ENCODE data around the gene HMX1. TPM values are rescaled to one million over a fixed set of nuclear protein-coding genes. Genes with fewer than 3 reads are reported as not detected.

HMX1 gene
- total and polyA plus RNA-seq, 2 experiments from 2014 or later, result 0.69 TPM; not detected in 1

- Histone ChIP-seq H3K79me2 (replicated peaks; ENCODE audit: insufficient read depth) (no peaks in the 10 kb centered on the region), H3K36me3 (ENCODE audit: insufficient read depth) (no peaks in the 10 kb centered on the region), H3F3A (replicated peaks; ENCODE audit: low read depth) (no peaks in the 10 kb centered on the region), H3K4me2 (no peak overlapping the region), H3K4me3 (no peak overlapping the region), H3K27ac (ENCODE audit: low read depth) (no peak overlapping the region), H3K4me1 (ENCODE audit: insufficient read depth) (no peaks in the 10 kb centered on the region), H3K27me3 (ENCODE audit: insufficient read depth) (no peaks in the 10 kb centered on the region), H2AFZ (no peak overlapping the region), H3K9me2 (ENCODE audit: insufficient read depth) (no peaks in the 10 kb centered on the region), H4K20me1 (replicated peaks; ENCODE audit: insufficient read depth) (no peaks in the 10 kb centered on the region)
- ATAC-seq (no peak), DNase-seq (ENCODE audit: low spot score) (no peak)
- Mint-ChIP-seq H3K9me3 (no peaks in the 10 kb centered on the region), H3K36me3 (ENCODE audit: low read depth) (no peaks in the 10 kb centered on the region), H3K27me3 (ENCODE audit: insufficient read depth, low read depth, poor library complexity) (peaks cover 13% of the 10 kb centered on the region), H3K27ac (no peak overlapping the region), H3K4me1 (no peaks in the 10 kb centered on the region), H3K4me3 (no peak overlapping the region)
- TF ChIP-seq ZNF331 (CRISPR knock-in tag; IDR thresholded peaks at IDR 0.05; ENCODE audit: low read depth) (no peak), ZNF114 (CRISPR knock-in tag; IDR thresholded peaks at IDR 0.05) (no peak), POLR2AphosphoS5 (IDR thresholded peaks at IDR 0.05; ENCODE audit: low read depth) (no peak), CTCF (conservative IDR thresholded peaks at IDR 0.05; ENCODE audit: low read depth in 2 of 2) (no peak), REST (IDR thresholded peaks at IDR 0.05; ENCODE audit: unreplicated experiment) (no peak), NANOG (IDR thresholded peaks at IDR 0.05; ENCODE audit: borderline replicate concordance) (no peak), JUNB (IDR thresholded peaks at IDR 0.05; ENCODE audit: unreplicated experiment) (no peak), EZH2 (IDR thresholded peaks at IDR 0.05; ENCODE audit: low read depth, unreplicated experiment) (no peak), EZH2phosphoT487 (IDR thresholded peaks at IDR 0.05; ENCODE audit: unreplicated experiment) (no peak), ZNF462 (CRISPR knock-in tag; IDR thresholded peaks at IDR 0.05) (no peak), CREB1 (CRISPR knock-in tag; IDR thresholded peaks at IDR 0.05; ENCODE audit: low read depth) (no peak), ETS1 (IDR thresholded peaks at IDR 0.05) (no peak), STAT1 (IDR thresholded peaks at IDR 0.05; ENCODE audit: unreplicated experiment) (no peak)
Measured at GRCh38 chr4:8912506-8912905, 40.9 kb upstream of the HMX1 start.
